Osteoblast (primary cell): ENCODE measurements around the gene FBXL17. TPM values are rescaled to one million over a fixed set of nuclear protein-coding genes. Genes with fewer than 3 reads are reported as not detected.
A peak's percentile ranks its signal among the peaks of the same experiment; 100 is the strongest.

Experiments
- DNase-seq: peaks from one replicate; pipeline ENCODE4 v3.0.0; 2011; ENCODE audit warnings: low spot score, mixed read lengths; ENCODE audit not compliant: insufficient read length; ENCODE audit errors: missing footprints
- H2AFZ ChIP-seq: 2 replicates; pipeline ENCODE4 v1.6.0; 2011; ENCODE audit warnings: mild to moderate bottlenecking, low read length
- H3K27ac ChIP-seq: 2 replicates; pipeline ENCODE4 v1.5.1; 2011; ENCODE audit warnings: mild to moderate bottlenecking, low read depth, low read length, moderate library complexity
- H3K27me3 ChIP-seq: 2 replicates; pipeline ENCODE4 v1.6.0; 2012; ENCODE audit warnings: mild to moderate bottlenecking, control low read depth, inconsistent platforms, low read length, moderate library complexity; ENCODE audit not compliant: insufficient read depth
- H3K36me3 ChIP-seq: 2 replicates; pipeline ENCODE4 v1.5.1; 2011; ENCODE audit warnings: mild to moderate bottlenecking, low read length, control low read depth, moderate library complexity; ENCODE audit not compliant: insufficient read depth
- H3K4me1 ChIP-seq: 2 replicates; pipeline ENCODE4 v1.5.1; 2011; ENCODE audit warnings: mild to moderate bottlenecking, low read length, control low read depth, moderate library complexity; ENCODE audit not compliant: insufficient read depth
- H3K4me2 ChIP-seq: 2 replicates; pipeline ENCODE4 v1.6.0; 2011; ENCODE audit warnings: mild to moderate bottlenecking, low read length; ENCODE audit not compliant: insufficient read depth
- H3K4me3 ChIP-seq: fragments of 200-600 bp; sonication (generic); 3 replicates; pipeline ENCODE4 v1.5.1; 2012; ENCODE audit warnings: mild to moderate bottlenecking, low read length, inconsistent platforms; ENCODE audit not compliant: insufficient read depth
- H3K79me2 ChIP-seq: 2 replicates; pipeline ENCODE4 v1.6.0; 2012; ENCODE audit warnings: mild to moderate bottlenecking, low read length, control low read depth, inconsistent platforms; ENCODE audit not compliant: insufficient read depth
- H3K9me3 ChIP-seq: 2 replicates; pipeline ENCODE4 v1.5.1; 2011; ENCODE audit warnings: low read depth, low read length, control low read depth
- H4K20me1 ChIP-seq: 2 replicates; pipeline ENCODE4 v1.6.0; 2012; ENCODE audit warnings: mild to moderate bottlenecking, low read length, control low read depth; ENCODE audit not compliant: insufficient read depth
- CTCF ChIP-seq: IDR thresholded peaks from 2 replicates; pipeline ENCODE4 v1.5.1; 2011; ENCODE audit warnings: mild to moderate bottlenecking, low read depth, low read length, moderate library complexity; ENCODE audit errors: extremely low read depth
- total RNA-seq: library from RNA; depleted of rRNA; stranded (reverse); fragments of >200 nt; gene quantifications from 2 replicates; pipeline ENCODE4 v1.2.3, GENCODE V29; 2012

FBXL17 gene
- 19.5 and 21.5 TPM in 2 replicates for total RNA-seq

- Histone ChIP-seq H3K4me3 (peak within 1 kb of the TSS; percentile 86), H3K4me1 (peaks cover 20% of the 10 kb centered on the region), H3K27ac (peak within 1 kb of the TSS; percentile 88), H3K36me3 (no peaks in the 10 kb centered on the region), H3K79me2 (peaks cover 29% of the 10 kb centered on the region), H4K20me1 (peaks cover 15% of the 10 kb centered on the region), H3K9me3 (no peaks in the 10 kb centered on the region), H3K4me2 (peak within 1 kb of the TSS; percentile 88), H3K27me3 (no peaks in the 10 kb centered on the region), H2AFZ (peak within 1 kb of the TSS; percentile 85)
- DNase-seq, result peak; percentile 96
- TF ChIP-seq CTCF, result no peak
These were observed at the start of gene FBXL17 for GRCh38 chr5:108381954-108382783. FBXL17 (minus strand) TSS chr5:108382098.

- Histone ChIP-seq H3K27me3 (no peaks in the 10 kb centered on the region), H3K4me1 (peaks cover 12% of the 10 kb centered on the region), H3K27ac (peak overlapping the region; percentile 8), H3K36me3 (no peaks in the 10 kb centered on the region), H3K9me3 (no peaks in the 10 kb centered on the region), H3K4me3 (no peak overlapping the region), H4K20me1 (no peaks in the 10 kb centered on the region), H3K4me2 (no peak overlapping the region), H2AFZ (peak overlapping the region; percentile 76), H3K79me2 (no peaks in the 10 kb centered on the region)
- peak; percentile 47 for DNase-seq
- TF ChIP-seq CTCF, result no peak
These were observed 49.2 kb upstream of the FBXL17 start for GRCh38 chr5:108430931-108431608.

- Histone ChIP-seq H2AFZ (peak overlapping the region; percentile 47), H3K4me3 (no peak overlapping the region), H3K27me3 (no peaks in the 10 kb centered on the region), H3K27ac (no peak overlapping the region), H3K9me3 (no peaks in the 10 kb centered on the region), H3K79me2 (no peaks in the 10 kb centered on the region), H3K36me3 (no peaks in the 10 kb centered on the region), H3K4me1 (no peaks in the 10 kb centered on the region), H4K20me1 (no peaks in the 10 kb centered on the region), H3K4me2 (no peak overlapping the region)
- TF ChIP-seq CTCF, result no peak
- DNase-seq, result no peak
These were observed 39.8 kb upstream of the FBXL17 start for GRCh38 chr5:108421713-108422112.

- Histone ChIP-seq H4K20me1 (no peaks in the 10 kb centered on the region), H3K4me1 (no peaks in the 10 kb centered on the region), H2AFZ (peak overlapping the region; percentile 41), H3K36me3 (no peaks in the 10 kb centered on the region), H3K4me2 (no peak overlapping the region), H3K27me3 (no peaks in the 10 kb centered on the region), H3K4me3 (no peak overlapping the region), H3K79me2 (no peaks in the 10 kb centered on the region), H3K9me3 (no peaks in the 10 kb centered on the region), H3K27ac (no peak overlapping the region)
- DNase-seq, result no peak
- no peak for TF ChIP-seq CTCF
These were observed 38.9 kb upstream of the FBXL17 start for GRCh38 chr5:108420755-108421154.
